Adrenal gland (tissue), 19 donors: ENCODE measurements around the gene ASXL1. TPM values are rescaled to one million over a fixed set of nuclear protein-coding genes. Genes with fewer than 3 reads are reported as not detected.
A peak's percentile ranks its signal among the peaks of the same experiment; 100 is the strongest.

ENCODE experiments used
- DNase-seq, 7 donors: peaks; one replicate each; pipeline ENCODE4 v3.0.0-alpha.2; 2019 to 2020
- H3K27ac ChIP-seq, 5 donors: fragments of 200-600 bp; sonication (generic) in 4 of 5; 1 replicate in 3 of 5; 2 replicates in 2 of 5; pipeline versions ENCODE4 v1.5.1 to v1.8.0; 2016 to 2020; ENCODE audit warnings: mild to moderate bottlenecking in 1 of 5
- H3K27me3 ChIP-seq: fragments of 200-600 bp; 2 replicates; pipeline ENCODE4 v1.8.0; 2021
- H3K36me3 ChIP-seq, 2 donors: fragments of 200-600 bp; replicated peaks in 1 of 2; 1 replicate in 1 of 2; 2 replicates in 1 of 2; pipeline versions ENCODE4 v1.5.1 to v1.8.0; 2018 to 2022
- H3K4me1 ChIP-seq, 2 donors: fragments of 200-600 bp; replicated peaks in 1 of 2; 1 replicate in 1 of 2; 2 replicates in 1 of 2; pipeline versions ENCODE4 v1.5.1 to v1.8.0; 2018 to 2021
- H3K4me3 ChIP-seq, 4 donors: fragments of 200-600 bp; sonication (generic) in 3 of 4; one replicate each; pipeline ENCODE4 v1.5.1; 2016 to 2018
- H3K9me3 ChIP-seq, 3 donors: fragments of 200-600 bp; sonication (generic) in 1 of 3; replicated peaks in 1 of 3; 1 replicate in 2 of 3; 2 replicates in 1 of 3; pipeline versions ENCODE4 v1.5.1 to v1.8.0; 2016 to 2021
- POLR2A ChIP-seq, 2 donors: fragments of 450-650 bp; IDR thresholded peaks; one replicate each; pipeline ENCODE4 v1.6.1; 2017; ENCODE audit warnings: antibody characterized with exemption in 2 of 2, mild to moderate bottlenecking in 2 of 2, moderate library complexity in 1 of 2
- WGBS, 4 donors: extraction: QIAGEN DNeasy Blood & Tissue Kit in 2 of 4; methylation state at CpG; one replicate each; pipeline versions ENCODE4 v1.1.5 to v1.1.7; 2013 to 2017; 5-methylcytosine and 5-hydroxymethylcytosine counted together
- intact Hi-C, 2 donors: fragments of 100-400 bp; cut with DNase I; formaldehyde crosslinking; loops; one replicate each; pipeline versions ENCODE4 v1.14.1 to v1.15.0; 2022 to 2023
- long read RNA-seq, 10 donors: library from polyadenylated mRNA in 3 of 10; unstranded in 2 of 10; stranded (forward) in 1 of 10; transcript quantifications; one replicate each; pipeline ENCODE4 v2.0.0 and lab custom pipeline, GENCODE V29; 2021 to 2026
- polyA plus RNA-seq, 3 donors: library from polyadenylated mRNA; stranded (reverse); fragments of 200-250 nt in 2 of 3; fragments of 350-450 nt in 1 of 3; fragmentation: Illumina TruSeq in 1 of 3; extraction: RNeasy Lipid Tissue Mini Kit (QIAGEN cat#74804) in 1 of 3; gene quantifications; one replicate each; pipeline ENCODE4 v1.2.3, GENCODE V29; 2013 to 2014
- total RNA-seq, 9 donors: library from RNA; depleted of rRNA in 4 of 9; stranded (reverse); fragments of >200 nt in 4 of 9; fragments of 120-200 nt in 1 of 9; fragmentation: NEBNext Ultra II Directional in 1 of 9; extraction: Animal tissue kit (Norgen Biotek cat#: 25700) in 1 of 9; gene quantifications; one replicate each; pipeline versions ENCODE4 v1.1.0 to v1.2.4, GENCODE V29; 2013 to 2023
- TF ChIP-seq, protein P1 (sequence below), 6 experiments: fragments of 450-650 bp in 4 of 6; fragments of 200-600 bp in 2 of 6; sonication (generic) in 1 of 6; IDR thresholded peaks; 1 replicate in 5 of 6; 2 replicates in 1 of 6; pipeline versions ENCODE4 v1.5.1 to v1.8.0; 2016 to 2021; ENCODE audit warnings: antibody characterized with exemption in 6 of 6, mild to moderate bottlenecking in 2 of 6, moderate library complexity in 1 of 6
- donor health status: healthy with polysubstance abuse.
- donor health status: Bipolar disorder and iron deficiency.
- donor health status: DM: yes; HTN: yes; CAD: no.
- donor health status: DM: no; HTN: no; CAD: no.
- donor health status: DM: no; HTN: no; CAD: no.
- donor health status: DM: yes; HTN: yes; CAD: no.

The ASXL1 gene
- total RNA-seq (10 to 100 TPM; 26.4 to 77.7 (median 54.7) TPM), polyA plus RNA-seq (10 to 100 TPM; 19.9 to 59.3 (median 43.6) TPM)
- long read RNA-seq, donor 1, full-length matches to known transcripts = 4 of 9 reads
- long read RNA-seq, donor 1, partial matches to known transcripts = 0 of 9 reads
- long read RNA-seq, donor 1, other reads (novel, unspliced or antisense) = 5 of 9 reads
- long read RNA-seq, donor 2, full-length matches to known transcripts = 2 of 2 reads
- long read RNA-seq, donor 2, partial matches to known transcripts = 0 of 2 reads
- long read RNA-seq, donor 2, other reads (novel, unspliced or antisense) = 0 of 2 reads
- long read RNA-seq, donor 3, full-length matches to known transcripts = 1 of 1 reads
- long read RNA-seq, donor 3, partial matches to known transcripts = 0 of 1 reads
- long read RNA-seq, donor 3, other reads (novel, unspliced or antisense) = 0 of 1 reads
- long read RNA-seq, donor 4, partial matches to known transcripts = 1 of 4 reads
- long read RNA-seq, donor 4, other reads (novel, unspliced or antisense) = 3 of 4 reads
- long read RNA-seq, donor 5, partial matches to known transcripts = 6 of 14 reads
- long read RNA-seq, donor 5, other reads (novel, unspliced or antisense) = 7 of 14 reads
- long read RNA-seq, donor 6, partial matches to known transcripts = 0 of 6 reads
- long read RNA-seq, donor 6, other reads (novel, unspliced or antisense) = 6 of 6 reads
- long read RNA-seq, donor 7, full-length matches to known transcripts = 1 of 1 reads
- long read RNA-seq, donor 7, partial matches to known transcripts = 0 of 1 reads
- long read RNA-seq, donor 7, other reads (novel, unspliced or antisense) = 0 of 1 reads
- long read RNA-seq, donor 8, full-length matches to known transcripts = 4 of 9 reads
- long read RNA-seq, donor 8, partial matches to known transcripts = 5 of 9 reads
- long read RNA-seq, donor 8, other reads (novel, unspliced or antisense) = 0 of 9 reads
- long read RNA-seq, donor 9, partial matches to known transcripts = 0 of 1 reads
- long read RNA-seq, donor 9, other reads (novel, unspliced or antisense) = 0 of 1 reads
- long read RNA-seq, donor 10, full-length matches to known transcripts = 2 of 2 reads
- long read RNA-seq, donor 10, partial matches to known transcripts = 0 of 2 reads
- long read RNA-seq, donor 10, other reads (novel, unspliced or antisense) = 0 of 2 reads

DNA sequence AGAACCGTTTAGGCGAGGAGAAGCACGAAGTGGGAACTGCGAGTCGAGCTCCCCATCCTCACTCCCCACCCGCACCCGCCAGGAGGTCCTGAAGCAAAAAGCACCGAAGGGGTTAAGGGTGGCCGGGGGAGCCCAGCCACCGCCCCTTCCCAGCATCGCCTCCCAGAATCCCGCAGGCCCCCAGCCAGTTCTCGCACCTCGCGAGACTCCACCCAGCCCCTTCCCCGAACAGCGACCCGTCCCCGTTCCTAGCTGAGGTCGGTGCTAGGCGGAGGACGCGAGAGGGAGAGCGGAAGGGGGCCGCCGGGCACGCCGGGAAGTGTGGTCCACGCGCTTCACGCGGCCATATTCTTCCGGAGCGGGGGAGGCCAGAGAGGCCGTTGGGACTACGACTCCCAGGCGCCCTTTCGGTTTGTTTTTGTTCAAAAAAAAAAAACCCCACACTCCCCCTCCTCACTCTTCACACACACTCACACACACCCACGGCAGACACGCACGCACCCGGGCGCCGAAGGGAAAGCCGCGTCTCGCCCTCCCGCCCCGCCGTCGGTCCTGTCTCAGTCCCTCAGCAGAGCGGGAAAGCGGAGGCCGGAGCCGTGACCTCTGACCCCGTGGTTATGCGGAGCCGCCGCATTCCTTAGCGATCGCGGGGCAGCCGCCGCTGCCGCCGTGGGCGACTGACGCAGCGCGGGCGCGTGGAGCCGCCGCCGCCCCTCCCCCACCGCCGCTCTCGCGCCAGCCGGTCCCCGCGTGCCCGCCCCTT is at the start of gene ASXL1:
ASXL1 (plus strand) TSS at position 463 of the 763 bp plus-strand sequence. CDS start 445 bp downstream, outside the sequence.
- TF ChIP-seq POLR2A (IDR thresholded peaks at IDR 0.05) = peak; percentile 14 to 57
- TF ChIP-seq, protein P1, sequence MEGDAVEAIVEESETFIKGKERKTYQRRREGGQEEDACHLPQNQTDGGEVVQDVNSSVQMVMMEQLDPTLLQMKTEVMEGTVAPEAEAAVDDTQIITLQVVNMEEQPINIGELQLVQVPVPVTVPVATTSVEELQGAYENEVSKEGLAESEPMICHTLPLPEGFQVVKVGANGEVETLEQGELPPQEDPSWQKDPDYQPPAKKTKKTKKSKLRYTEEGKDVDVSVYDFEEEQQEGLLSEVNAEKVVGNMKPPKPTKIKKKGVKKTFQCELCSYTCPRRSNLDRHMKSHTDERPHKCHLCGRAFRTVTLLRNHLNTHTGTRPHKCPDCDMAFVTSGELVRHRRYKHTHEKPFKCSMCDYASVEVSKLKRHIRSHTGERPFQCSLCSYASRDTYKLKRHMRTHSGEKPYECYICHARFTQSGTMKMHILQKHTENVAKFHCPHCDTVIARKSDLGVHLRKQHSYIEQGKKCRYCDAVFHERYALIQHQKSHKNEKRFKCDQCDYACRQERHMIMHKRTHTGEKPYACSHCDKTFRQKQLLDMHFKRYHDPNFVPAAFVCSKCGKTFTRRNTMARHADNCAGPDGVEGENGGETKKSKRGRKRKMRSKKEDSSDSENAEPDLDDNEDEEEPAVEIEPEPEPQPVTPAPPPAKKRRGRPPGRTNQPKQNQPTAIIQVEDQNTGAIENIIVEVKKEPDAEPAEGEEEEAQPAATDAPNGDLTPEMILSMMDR (IDR thresholded peaks at IDR 0.05) = no peak
- no peaks in the 10 kb centered on the region for H3K9me3 ChIP-seq
- H3K27ac ChIP-seq = peak within 1 kb of the TSS; percentile 93 to 100 (median 97)
- intact Hi-C loops = no loop called here
- H3K4me3 ChIP-seq = peak within 1 kb of the TSS; percentile 69 to 95 (median 80)
- peak; percentile 96 to 98 (median 98) for DNase-seq
- H3K4me1 ChIP-seq = peaks cover 51 to 55% of the 10 kb centered on the region in 2 donors
- no peaks in the 10 kb centered on the region for H3K27me3 ChIP-seq
- no peaks in the 10 kb centered on the region for H3K36me3 ChIP-seq
- 0 to 1% (median 0%) methylated on average over 22 to 83 of the region's 83 CpGs for WGBS, 4 donors

DNA sequence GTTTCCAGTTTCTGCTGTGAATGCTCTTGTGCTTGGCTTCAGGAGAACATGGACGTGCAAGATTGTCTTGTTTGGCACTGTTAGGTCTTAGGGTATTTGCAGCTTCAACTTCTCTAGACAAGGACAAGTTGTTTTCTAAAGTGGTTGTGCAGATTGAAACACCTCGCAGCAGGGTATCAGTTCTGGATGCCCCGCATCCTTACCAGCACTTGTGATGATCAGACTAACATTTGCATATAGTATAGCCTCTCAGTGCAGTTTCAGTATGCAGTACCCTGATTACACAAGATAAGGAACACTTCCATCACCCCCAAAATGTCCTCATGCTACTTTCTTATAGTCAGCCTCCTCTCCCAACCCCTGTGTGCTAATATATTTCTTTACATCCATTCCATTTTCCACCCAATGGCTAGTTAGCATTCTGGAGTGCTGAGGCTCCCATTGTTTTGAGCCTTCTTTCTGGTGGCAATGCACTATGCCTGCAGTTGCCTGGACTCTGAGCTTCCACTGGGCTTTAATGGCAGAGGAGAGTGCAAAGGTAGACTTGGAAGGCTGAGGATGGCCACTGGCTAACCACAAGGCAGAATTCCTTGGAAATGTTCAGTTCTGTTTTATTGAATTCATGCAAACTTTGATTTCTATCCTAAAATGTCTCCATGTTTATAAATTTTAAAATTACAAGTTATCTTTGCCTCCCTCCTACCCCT is 45.3 kb upstream of the ASXL1 start:
- H3K27ac ChIP-seq = no peak overlapping the region
- no peak overlapping the region for H3K4me3 ChIP-seq
- H3K27me3 ChIP-seq = no peaks in the 10 kb centered on the region
- DNase-seq = no peak
- H3K9me3 ChIP-seq = no peaks in the 10 kb centered on the region
- peaks cover 0 to 22% of the 10 kb centered on the region in 2 donors for H3K36me3 ChIP-seq
- intact Hi-C loops = no loop called here
- no peak for TF ChIP-seq POLR2A (IDR thresholded peaks at IDR 0.05)
- TF ChIP-seq, protein P1 (IDR thresholded peaks at IDR 0.05) = no peak
- WGBS, 4 donors = 61 to 86% (median 85%) methylated on average over 2 to 3 of the region's 3 CpGs
- no peaks in the 10 kb centered on the region for H3K4me1 ChIP-seq

DNA sequence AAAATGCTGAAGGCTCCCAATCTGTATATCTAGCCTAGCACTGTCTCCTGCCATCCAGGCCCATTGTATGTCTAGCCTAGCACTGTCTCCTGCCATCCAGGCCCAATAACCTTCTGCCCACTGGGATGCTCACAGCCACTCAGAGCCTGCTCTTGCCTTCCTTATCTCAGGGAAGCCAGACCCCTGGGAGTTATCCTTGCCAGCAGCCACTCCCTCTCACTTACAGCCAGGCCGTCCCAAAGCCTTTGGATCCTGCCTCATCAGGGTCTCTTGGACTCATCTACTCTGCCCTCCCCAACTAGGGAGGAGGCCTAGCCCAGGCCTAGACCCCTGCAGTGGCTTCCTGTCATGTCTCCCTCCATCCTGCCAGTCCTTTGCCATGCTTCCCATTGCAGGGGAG is 43.4 kb upstream of the ASXL1 start:
- Histone ChIP-seq H3K4me1 (no peaks in the 10 kb centered on the region), H3K27ac (no peak overlapping the region), H3K36me3 (peaks cover 0 to 25% of the 10 kb centered on the region in 2 donors), H3K4me3 (no peak overlapping the region), H3K27me3 (no peaks in the 10 kb centered on the region), H3K9me3 (no peaks in the 10 kb centered on the region)
- intact Hi-C loops = no loop called here
- WGBS, 4 donors = 56 to 91% (median 83%) methylated on average over 1 of the region's 1 CpG
- no peak for DNase-seq
- TF ChIP-seq, protein P1 (IDR thresholded peaks at IDR 0.05) = no peak
- no peak for TF ChIP-seq POLR2A (IDR thresholded peaks at IDR 0.05)
